ENCODE results near the gene SLC16A9.

The SLC16A9 gene

DNA sequence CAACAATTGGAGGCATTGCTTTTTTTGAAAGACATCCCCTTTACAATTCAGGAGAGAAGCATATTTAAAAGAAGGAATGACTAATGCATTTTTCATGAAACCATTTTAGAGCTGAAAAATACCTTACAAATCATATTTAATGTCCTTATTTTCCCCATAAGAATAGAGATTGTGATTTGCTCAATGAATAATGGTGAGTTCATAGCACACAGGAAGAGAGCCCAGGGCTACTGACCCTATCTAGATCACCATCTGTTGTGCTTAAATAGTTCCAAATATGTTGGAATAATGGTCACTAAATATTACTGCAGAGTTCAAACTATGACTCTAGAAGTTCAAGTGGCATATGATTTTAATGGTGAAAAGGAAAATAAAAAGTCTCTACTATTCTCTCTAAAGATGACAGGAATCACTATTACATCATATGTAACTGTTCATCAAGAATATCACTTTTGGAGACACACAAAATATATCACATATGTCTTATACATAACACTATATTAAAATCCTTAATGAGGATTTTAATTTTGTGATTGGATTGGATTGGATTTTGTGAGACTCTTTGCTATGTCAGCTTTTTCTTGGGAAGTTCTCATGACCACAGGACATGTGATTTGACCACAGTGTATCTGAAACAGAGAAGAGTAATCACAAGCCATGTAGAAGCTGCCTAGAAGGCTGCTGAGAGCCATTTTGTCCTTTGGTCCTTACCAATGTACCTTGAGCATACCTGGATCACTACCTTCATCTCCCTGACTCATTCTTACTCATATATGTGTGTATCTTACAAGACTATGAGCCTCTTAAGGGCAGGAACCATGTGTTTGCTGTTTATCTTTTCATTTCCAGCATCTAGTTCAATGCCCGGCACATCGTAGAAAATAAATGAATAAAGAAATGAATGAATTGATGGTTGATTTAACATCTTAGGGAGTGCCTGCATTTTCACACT lies 26.4 kb downstream of the SLC16A9 start:
- ATAC-seq: no peak
- no peak for TF ChIP-seq ZNF8 (CRISPR knock-in tag; IDR thresholded peaks at IDR 0.05)

DNA sequence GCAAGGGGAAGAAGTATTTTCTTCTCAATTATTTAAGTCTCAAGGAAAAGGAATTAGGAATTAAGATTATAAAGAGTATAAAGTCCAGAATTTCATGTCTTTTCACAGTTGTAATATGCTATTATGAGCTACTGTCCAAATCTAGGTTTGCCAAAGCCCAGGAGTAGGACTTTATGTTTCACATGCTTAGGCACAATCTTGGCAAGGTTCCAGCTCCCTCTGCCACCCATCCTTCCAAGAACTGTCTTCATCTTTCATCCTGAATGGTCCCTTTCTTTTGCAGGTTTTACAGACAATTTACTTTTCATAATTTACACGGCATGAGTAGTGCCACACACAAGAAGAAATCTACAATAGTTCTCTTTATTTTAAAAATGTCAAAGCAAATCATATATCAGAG lies 29.5 kb downstream of the SLC16A9 start:
- no peak for ATAC-seq
- TF ChIP-seq TOX (CRISPR knock-in tag; IDR thresholded peaks at IDR 0.05; ENCODE audit: borderline replicate concordance): no peak
- TF ChIP-seq, protein P1, sequence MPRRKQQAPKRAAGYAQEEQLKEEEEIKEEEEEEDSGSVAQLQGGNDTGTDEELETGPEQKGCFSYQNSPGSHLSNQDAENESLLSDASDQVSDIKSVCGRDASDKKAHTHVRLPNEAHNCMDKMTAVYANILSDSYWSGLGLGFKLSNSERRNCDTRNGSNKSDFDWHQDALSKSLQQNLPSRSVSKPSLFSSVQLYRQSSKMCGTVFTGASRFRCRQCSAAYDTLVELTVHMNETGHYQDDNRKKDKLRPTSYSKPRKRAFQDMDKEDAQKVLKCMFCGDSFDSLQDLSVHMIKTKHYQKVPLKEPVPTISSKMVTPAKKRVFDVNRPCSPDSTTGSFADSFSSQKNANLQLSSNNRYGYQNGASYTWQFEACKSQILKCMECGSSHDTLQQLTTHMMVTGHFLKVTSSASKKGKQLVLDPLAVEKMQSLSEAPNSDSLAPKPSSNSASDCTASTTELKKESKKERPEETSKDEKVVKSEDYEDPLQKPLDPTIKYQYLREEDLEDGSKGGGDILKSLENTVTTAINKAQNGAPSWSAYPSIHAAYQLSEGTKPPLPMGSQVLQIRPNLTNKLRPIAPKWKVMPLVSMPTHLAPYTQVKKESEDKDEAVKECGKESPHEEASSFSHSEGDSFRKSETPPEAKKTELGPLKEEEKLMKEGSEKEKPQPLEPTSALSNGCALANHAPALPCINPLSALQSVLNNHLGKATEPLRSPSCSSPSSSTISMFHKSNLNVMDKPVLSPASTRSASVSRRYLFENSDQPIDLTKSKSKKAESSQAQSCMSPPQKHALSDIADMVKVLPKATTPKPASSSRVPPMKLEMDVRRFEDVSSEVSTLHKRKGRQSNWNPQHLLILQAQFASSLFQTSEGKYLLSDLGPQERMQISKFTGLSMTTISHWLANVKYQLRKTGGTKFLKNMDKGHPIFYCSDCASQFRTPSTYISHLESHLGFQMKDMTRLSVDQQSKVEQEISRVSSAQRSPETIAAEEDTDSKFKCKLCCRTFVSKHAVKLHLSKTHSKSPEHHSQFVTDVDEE (CRISPR knock-in tag; IDR thresholded peaks at IDR 0.05): no peak
- no peak for TF ChIP-seq ZFP3 (CRISPR knock-in tag; IDR thresholded peaks at IDR 0.05)
- no peak for TF ChIP-seq ZC3H10 (CRISPR knock-in tag; IDR thresholded peaks at IDR 0.05)
- TF ChIP-seq ARNTL (CRISPR knock-in tag; IDR thresholded peaks at IDR 0.05; ENCODE audit: borderline replicate concordance, low read depth): no peak
- TF ChIP-seq PPARA (CRISPR knock-in tag; IDR thresholded peaks at IDR 0.05; ENCODE audit: borderline replicate concordance): no peak
- TF ChIP-seq SNAI2 (CRISPR knock-in tag; IDR thresholded peaks at IDR 0.05): no peak
- TF ChIP-seq RARB (CRISPR knock-in tag; IDR thresholded peaks at IDR 0.05): no peak
- TF ChIP-seq CSDC2 (CRISPR knock-in tag; IDR thresholded peaks at IDR 0.05): no peak
- TF ChIP-seq, protein P2, sequence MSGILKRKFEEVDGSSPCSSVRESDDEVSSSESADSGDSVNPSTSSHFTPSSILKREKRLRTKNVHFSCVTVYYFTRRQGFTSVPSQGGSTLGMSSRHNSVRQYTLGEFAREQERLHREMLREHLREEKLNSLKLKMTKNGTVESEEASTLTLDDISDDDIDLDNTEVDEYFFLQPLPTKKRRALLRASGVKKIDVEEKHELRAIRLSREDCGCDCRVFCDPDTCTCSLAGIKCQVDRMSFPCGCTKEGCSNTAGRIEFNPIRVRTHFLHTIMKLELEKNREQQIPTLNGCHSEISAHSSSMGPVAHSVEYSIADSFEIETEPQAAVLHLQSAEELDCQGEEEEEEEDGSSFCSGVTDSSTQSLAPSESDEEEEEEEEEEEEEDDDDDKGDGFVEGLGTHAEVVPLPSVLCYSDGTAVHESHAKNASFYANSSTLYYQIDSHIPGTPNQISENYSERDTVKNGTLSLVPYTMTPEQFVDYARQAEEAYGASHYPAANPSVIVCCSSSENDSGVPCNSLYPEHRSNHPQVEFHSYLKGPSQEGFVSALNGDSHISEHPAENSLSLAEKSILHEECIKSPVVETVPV (CRISPR knock-in tag; IDR thresholded peaks at IDR 0.05): no peak
- TF ChIP-seq ZNF565 (CRISPR knock-in tag; conservative IDR thresholded peaks at IDR 0.05; ENCODE audit: low read depth): no peak
- no peak for TF ChIP-seq BACH2 (CRISPR knock-in tag; IDR thresholded peaks at IDR 0.05; ENCODE audit: borderline replicate concordance)
- no peak for TF ChIP-seq ESRRG (CRISPR knock-in tag; IDR thresholded peaks at IDR 0.05)
- TF ChIP-seq TCF4 (CRISPR knock-in tag; IDR thresholded peaks at IDR 0.05; ENCODE audit: borderline replicate concordance): no peak
- TF ChIP-seq, protein P3, sequence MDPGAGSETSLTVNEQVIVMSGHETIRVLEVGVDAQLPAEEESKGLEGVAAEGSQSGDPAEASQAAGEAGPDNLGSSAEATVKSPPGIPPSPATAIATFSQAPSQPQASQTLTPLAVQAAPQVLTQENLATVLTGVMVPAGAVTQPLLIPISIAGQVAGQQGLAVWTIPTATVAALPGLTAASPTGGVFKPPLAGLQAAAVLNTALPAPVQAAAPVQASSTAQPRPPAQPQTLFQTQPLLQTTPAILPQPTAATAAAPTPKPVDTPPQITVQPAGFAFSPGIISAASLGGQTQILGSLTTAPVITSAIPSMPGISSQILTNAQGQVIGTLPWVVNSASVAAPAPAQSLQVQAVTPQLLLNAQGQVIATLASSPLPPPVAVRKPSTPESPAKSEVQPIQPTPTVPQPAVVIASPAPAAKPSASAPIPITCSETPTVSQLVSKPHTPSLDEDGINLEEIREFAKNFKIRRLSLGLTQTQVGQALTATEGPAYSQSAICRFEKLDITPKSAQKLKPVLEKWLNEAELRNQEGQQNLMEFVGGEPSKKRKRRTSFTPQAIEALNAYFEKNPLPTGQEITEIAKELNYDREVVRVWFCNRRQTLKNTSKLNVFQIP (CRISPR knock-in tag; IDR thresholded peaks at IDR 0.05; ENCODE audit: borderline replicate concordance, low read depth): no peak
- TF ChIP-seq ZFP30 (CRISPR knock-in tag; IDR thresholded peaks at IDR 0.05): no peak
- TF ChIP-seq ZNF70 (CRISPR knock-in tag; IDR thresholded peaks at IDR 0.05): no peak

DNA sequence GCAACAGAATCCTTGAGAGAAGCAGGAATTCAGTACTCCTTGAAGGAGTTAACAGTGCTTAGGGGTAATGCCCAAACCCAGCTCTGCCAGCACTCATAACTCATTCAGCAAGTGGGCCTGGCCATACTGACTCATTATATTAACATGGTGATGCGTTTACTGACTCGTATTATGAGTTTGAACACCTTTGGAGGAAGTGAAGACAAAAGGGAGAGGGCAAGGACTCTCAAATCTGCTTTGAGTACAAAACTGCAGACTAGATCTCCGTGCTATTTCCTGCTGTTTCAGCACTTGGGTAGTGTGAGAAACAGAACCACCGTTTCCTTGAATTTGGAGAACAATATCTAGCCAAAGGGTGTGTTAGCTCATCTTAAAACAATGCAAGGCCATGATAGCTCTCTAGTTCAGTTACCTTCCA lies 30.8 kb downstream of the SLC16A9 start:
- ATAC-seq: peak; percentile 53; the same call in 2 of the 3 replicates
- TF ChIP-seq ARNTL (CRISPR knock-in tag; IDR thresholded peaks at IDR 0.05; ENCODE audit: borderline replicate concordance, low read depth): no peak
- TF ChIP-seq, protein P1 (CRISPR knock-in tag; IDR thresholded peaks at IDR 0.05): no peak
- no peak for TF ChIP-seq PPARA (CRISPR knock-in tag; IDR thresholded peaks at IDR 0.05; ENCODE audit: borderline replicate concordance)
- no peak for TF ChIP-seq RARB (CRISPR knock-in tag; IDR thresholded peaks at IDR 0.05)
- TF ChIP-seq TCF4 (CRISPR knock-in tag; IDR thresholded peaks at IDR 0.05; ENCODE audit: borderline replicate concordance): no peak
- no peak for TF ChIP-seq ZC3H10 (CRISPR knock-in tag; IDR thresholded peaks at IDR 0.05)
- no peak for TF ChIP-seq ZNF8 (CRISPR knock-in tag; IDR thresholded peaks at IDR 0.05)
- no peak for TF ChIP-seq OSR1 (CRISPR knock-in tag; IDR thresholded peaks at IDR 0.05)
- TF ChIP-seq, protein P4, sequence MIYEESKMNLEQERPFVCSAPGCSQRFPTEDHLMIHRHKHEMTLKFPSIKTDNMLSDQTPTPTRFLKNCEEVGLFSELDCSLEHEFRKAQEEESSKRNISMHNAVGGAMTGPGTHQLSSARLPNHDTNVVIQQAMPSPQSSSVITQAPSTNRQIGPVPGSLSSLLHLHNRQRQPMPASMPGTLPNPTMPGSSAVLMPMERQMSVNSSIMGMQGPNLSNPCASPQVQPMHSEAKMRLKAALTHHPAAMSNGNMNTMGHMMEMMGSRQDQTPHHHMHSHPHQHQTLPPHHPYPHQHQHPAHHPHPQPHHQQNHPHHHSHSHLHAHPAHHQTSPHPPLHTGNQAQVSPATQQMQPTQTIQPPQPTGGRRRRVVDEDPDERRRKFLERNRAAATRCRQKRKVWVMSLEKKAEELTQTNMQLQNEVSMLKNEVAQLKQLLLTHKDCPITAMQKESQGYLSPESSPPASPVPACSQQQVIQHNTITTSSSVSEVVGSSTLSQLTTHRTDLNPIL (CRISPR knock-in tag; IDR thresholded peaks at IDR 0.05; ENCODE audit: low read depth): no peak
- no peak for TF ChIP-seq ISL1 (CRISPR knock-in tag; IDR thresholded peaks at IDR 0.05)
- TF ChIP-seq, protein P5, sequence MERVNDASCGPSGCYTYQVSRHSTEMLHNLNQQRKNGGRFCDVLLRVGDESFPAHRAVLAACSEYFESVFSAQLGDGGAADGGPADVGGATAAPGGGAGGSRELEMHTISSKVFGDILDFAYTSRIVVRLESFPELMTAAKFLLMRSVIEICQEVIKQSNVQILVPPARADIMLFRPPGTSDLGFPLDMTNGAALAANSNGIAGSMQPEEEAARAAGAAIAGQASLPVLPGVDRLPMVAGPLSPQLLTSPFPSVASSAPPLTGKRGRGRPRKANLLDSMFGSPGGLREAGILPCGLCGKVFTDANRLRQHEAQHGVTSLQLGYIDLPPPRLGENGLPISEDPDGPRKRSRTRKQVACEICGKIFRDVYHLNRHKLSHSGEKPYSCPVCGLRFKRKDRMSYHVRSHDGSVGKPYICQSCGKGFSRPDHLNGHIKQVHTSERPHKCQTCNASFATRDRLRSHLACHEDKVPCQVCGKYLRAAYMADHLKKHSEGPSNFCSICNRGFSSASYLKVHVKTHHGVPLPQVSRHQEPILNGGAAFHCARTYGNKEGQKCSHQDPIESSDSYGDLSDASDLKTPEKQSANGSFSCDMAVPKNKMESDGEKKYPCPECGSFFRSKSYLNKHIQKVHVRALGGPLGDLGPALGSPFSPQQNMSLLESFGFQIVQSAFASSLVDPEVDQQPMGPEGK (CRISPR knock-in tag; IDR thresholded peaks at IDR 0.05; ENCODE audit: borderline replicate concordance): no peak
- TF ChIP-seq, protein P3 (CRISPR knock-in tag; IDR thresholded peaks at IDR 0.05; ENCODE audit: borderline replicate concordance, low read depth): no peak
- no peak for TF ChIP-seq ZNF70 (CRISPR knock-in tag; IDR thresholded peaks at IDR 0.05)
- TF ChIP-seq ESRRG (CRISPR knock-in tag; IDR thresholded peaks at IDR 0.05): no peak
- no peak for TF ChIP-seq BACH2 (CRISPR knock-in tag; IDR thresholded peaks at IDR 0.05; ENCODE audit: borderline replicate concordance)
- no peak for TF ChIP-seq ZFP3 (CRISPR knock-in tag; IDR thresholded peaks at IDR 0.05)
- TF ChIP-seq CSDC2 (CRISPR knock-in tag; IDR thresholded peaks at IDR 0.05): no peak
